HEK293T (cell line): ENCODE data around the gene MYEOV.

Experiments
- BHLHE40 ChIP-seq: fragments of 450-650 bp; IDR thresholded peaks from 2 replicates; pipeline ENCODE4 v1.6.1; 2016; ENCODE audit warnings: mild to moderate bottlenecking, moderate library complexity, borderline replicate concordance
- FOXA1 ChIP-seq: fragments of 450-650 bp; IDR thresholded peaks from 2 replicates; pipeline ENCODE4 v1.6.1; 2016; ENCODE audit warnings: mild to moderate bottlenecking
- FOXK2 ChIP-seq: fragments of 450-650 bp; IDR thresholded peaks from 2 replicates; pipeline ENCODE4 v1.6.1; 2016; ENCODE audit warnings: mild to moderate bottlenecking
- FOXM1 ChIP-seq: fragments of 450-650 bp; IDR thresholded peaks from 2 replicates; pipeline ENCODE4 v1.6.1; 2017; ENCODE audit warnings: mild to moderate bottlenecking, borderline replicate concordance
- HDGF ChIP-seq: fragments of 450-650 bp; IDR thresholded peaks from 2 replicates; pipeline ENCODE4 v1.6.1; 2017; ENCODE audit warnings: antibody characterized with exemption, borderline replicate concordance
- L3MBTL2 ChIP-seq: fragments of 450-650 bp; conservative IDR thresholded peaks from 2 replicates; pipeline ENCODE4 v1.6.1; 2016; ENCODE audit warnings: mild to moderate bottlenecking
- NFRKB ChIP-seq: fragments of 450-650 bp; IDR thresholded peaks from 2 replicates; pipeline ENCODE4 v1.6.1; 2016; ENCODE audit warnings: mild to moderate bottlenecking, moderate library complexity
- PKNOX1 ChIP-seq: fragments of 450-650 bp; IDR thresholded peaks from 2 replicates; pipeline ENCODE4 v1.6.1; 2016
- ZNF384 ChIP-seq: fragments of 450-650 bp; IDR thresholded peaks from 2 replicates; pipeline ENCODE4 v1.6.1; 2016

GRCh38 chr11:69290806-69291205, 3.1 kb upstream of the MYEOV start:
- TF ChIP-seq FOXA1 = no peak
- no peak for TF ChIP-seq FOXK2
- TF ChIP-seq ZNF384 = no peak
- no peak for TF ChIP-seq NFRKB
- no peak for TF ChIP-seq FOXM1
- TF ChIP-seq BHLHE40 = no peak
- no peak for TF ChIP-seq HDGF
- TF ChIP-seq PKNOX1 = no peak
- no peak for TF ChIP-seq L3MBTL2
